Measurements from ENCODE around the gene ROBO2. TPM values are rescaled to one million over a fixed set of nuclear protein-coding genes. Genes with fewer than 3 reads are reported as not detected.

ROBO2 gene
- total and polyA plus RNA-seq, 10 of the 15 experiments (the other 5 are each of a cell fraction or from before 2014, with no cell fraction given): 0.22 to 2.5 (median 0.81) TPM

- TF ChIP-seq CREM (IDR thresholded peaks at IDR 0.05; ENCODE audit: low read depth) (no peak), JUND (IDR thresholded peaks at IDR 0.05; ENCODE audit: low read depth, low read length) (no peak), RAD21 (IDR thresholded peaks at IDR 0.05; ENCODE audit: insufficient read depth, low read depth, low read length) (no peak), WRNIP1 (IDR thresholded peaks at IDR 0.05; ENCODE audit: borderline replicate concordance, low read depth, low read length) (no peak), POLR2AphosphoS5 (IDR thresholded peaks at IDR 0.05; ENCODE audit: low read length) (no peak), SREBF2 (IDR thresholded peaks at IDR 0.05; ENCODE audit: low read length) (no peak), ZSCAN29 (IDR thresholded peaks at IDR 0.05) (no peak)
These were observed 8.3 kb downstream of the ROBO2 start (continued) for GRCh38 chr3:77048186-77048585.

GRCh38 chr3:77051591-77051990 lies 11.7 kb downstream of the ROBO2 start:
- SMC1A ChIA-PET (ENCODE audit: uncharacterized antibody, unreplicated experiment): no interaction called here
- no TSS peak for BruUV-seq (replicated peaks)
- intact Hi-C loops (cut with micrococcal nuclease; ENCODE audit: unreplicated experiment) (no loop called here), in situ Hi-C loops (cut with MboI) (no loop called here)
- no peaks in the 10 kb centered on the region for H4K20me1 ChIP-seq (ENCODE audit: control insufficient read depth, insufficient read depth)
- no peak for ATAC-seq
- H3K4me2 ChIP-seq (ENCODE audit: control insufficient read depth, insufficient read depth): no peak overlapping the region
- H3K36me3 ChIP-seq (ENCODE audit: control insufficient read depth in 2 of 2, insufficient read depth in 2 of 2, low read length in 1 of 2): no peaks in the 10 kb centered on the region
- RAD21 ChIA-PET (ENCODE audit: unreplicated experiment): no interaction called here
- H3K9ac ChIP-seq (ENCODE audit: control insufficient read depth, insufficient read depth, low read length): no peak overlapping the region
- no peaks in the 10 kb centered on the region for H3K9me3 ChIP-seq (replicated peaks; ENCODE audit: control insufficient read depth, insufficient read depth, low read length)
- no peak overlapping the region for H2AFZ ChIP-seq (ENCODE audit: control insufficient read depth, low read depth, low read length)
- H3K4me1 ChIP-seq (ENCODE audit: control insufficient read depth, insufficient read depth, low read length): no peaks in the 10 kb centered on the region
- H3K27me3 ChIP-seq (replicated peaks in 1 of 2; ENCODE audit: control insufficient read depth in 2 of 2, insufficient read depth in 2 of 2, low read length in 1 of 2): no peaks in the 10 kb centered on the region
- no peak for DNase-seq (ENCODE audit: low read depth, low spot score)
- H3K79me2 ChIP-seq (ENCODE audit: control insufficient read depth, insufficient read depth, low read length): no peaks in the 10 kb centered on the region
- H3K27ac ChIP-seq (ENCODE audit: control insufficient read depth, insufficient read depth): no peak overlapping the region
- FAIRE-seq: no peak
- H3K4me3 ChIP-seq: no peak overlapping the region
- POLR2A ChIA-PET: no interaction called here
- CTCF ChIA-PET: interaction anchor here (0.7 to 1.0 kb wide), 2 partner anchors 8 to 25 kb away, joined by 3 read pairs; no protein-coding TSS in a partner anchor
- WGBS (ENCODE audit: insufficient coverage, insufficient replicate concordance, low lambda C conversion rate, missing lambda C conversion rate): 25% methylated on average over 5 of the region's 5 CpGs
- TF ChIP-seq RAD51 (IDR thresholded peaks at IDR 0.05) (no peak), HSF1 (IDR thresholded peaks at IDR 0.05; ENCODE audit: low read depth, low read length) (no peak), ZNF592 (IDR thresholded peaks at IDR 0.05) (no peak), CEBPZ (IDR thresholded peaks at IDR 0.05; ENCODE audit: low read depth, low read length) (no peak), ESRRA (IDR thresholded peaks at IDR 0.05; ENCODE audit: low read length) (no peak)

Measured in GM12878 (cell line).